ENCODE results near the gene PRR33.

The PRR33 gene

GRCh38 chr11:1838426-1839144, 53.1 kb downstream of the PRR33 start, which contains the start of gene TNNI2:
Gene TNNI2, plus strand, starts transcription at chr11:1838981. Its CDS starts 716 bp downstream, at chr11:1839697.
- no peak within 1 kb of the TSS for H3K4me3 ChIP-seq (ENCODE audit: low read length)
- no peaks in the 10 kb centered on the region for H3K9me3 ChIP-seq (ENCODE audit: control insufficient read depth, insufficient read depth, low read length)
- no CpG with 5 or more reads among the region's 32 CpGs for WGBS (ENCODE audit: insufficient coverage, insufficient read length)
- no peaks in the 10 kb centered on the region for H3K36me3 ChIP-seq (ENCODE audit: control insufficient read depth, insufficient read depth, low read length)
- DNase-seq (ENCODE audit: low read depth, low spot score), result no peak
- no peak within 1 kb of the TSS for H3K27ac ChIP-seq (ENCODE audit: low read length)
- H3K4me1 ChIP-seq (ENCODE audit: control insufficient read depth, insufficient read depth, low read length), result no peaks in the 10 kb centered on the region; the same call in 1 of the 2 replicates
- no peaks in the 10 kb centered on the region for H3K27me3 ChIP-seq (ENCODE audit: control insufficient read depth, insufficient read depth, low read length)
